Fibroblast of lung (primary cell): ENCODE measurements around the gene MYH15. TPM values are rescaled to one million over a fixed set of nuclear protein-coding genes. Genes with fewer than 3 reads are reported as not detected.

ENCODE experiments used
- DNase-seq, 2 donors: peaks; one replicate each; pipeline versions ENCODE4 v3.0.0 to v3.0.0-alpha.2; 2010; ENCODE audit warnings: low read depth in 2 of 2
- H2AFZ ChIP-seq: 2 replicates; pipeline ENCODE4 v1.5.1; 2012; ENCODE audit warnings: low read length, control low read depth, inconsistent platforms
- H3K27ac ChIP-seq: 2 replicates; pipeline ENCODE4 v1.5.1; 2011; ENCODE audit warnings: low read length, control low read depth; ENCODE audit not compliant: insufficient read depth
- H3K27me3 ChIP-seq: 2 replicates; pipeline ENCODE4 v1.5.1; 2011; ENCODE audit warnings: mild to moderate bottlenecking, low read length; ENCODE audit not compliant: control insufficient read depth, insufficient read depth
- H3K36me3 ChIP-seq: 2 replicates; pipeline ENCODE4 v1.5.1; 2011; ENCODE audit warnings: low read length; ENCODE audit not compliant: control insufficient read depth, insufficient read depth
- H3K4me1 ChIP-seq: 2 replicates; pipeline ENCODE4 v1.5.1; 2011; ENCODE audit warnings: low read length; ENCODE audit not compliant: control insufficient read depth, insufficient read depth; ENCODE audit errors: extremely low read depth
- H3K4me2 ChIP-seq: 2 replicates; pipeline ENCODE4 v1.5.1; 2011; ENCODE audit warnings: low read length, control low read depth; ENCODE audit not compliant: insufficient read depth; ENCODE audit errors: extremely low read depth
- H3K4me3 ChIP-seq, 4 experiments: fragments of 200-600 bp in 1 of 4; sonication (generic) in 1 of 4; replicated peaks in 1 of 4; 2 replicates each; pipeline ENCODE4 v1.5.1; 2011 to 2016; ENCODE audit warnings: low read length in 4 of 4, low read depth in 3 of 4, mild to moderate bottlenecking in 3 of 4, control low read depth in 2 of 4, inconsistent platforms in 1 of 4, mixed read lengths in 1 of 4; ENCODE audit not compliant: insufficient read depth in 1 of 4; ENCODE audit errors: control extremely low read depth in 1 of 4
- H3K79me2 ChIP-seq: 2 replicates; pipeline ENCODE4 v1.5.1; 2012; ENCODE audit warnings: mild to moderate bottlenecking, low read length, inconsistent platforms; ENCODE audit not compliant: control insufficient read depth, insufficient read depth
- H3K9ac ChIP-seq: 2 replicates; pipeline ENCODE4 v1.5.1; 2011; ENCODE audit warnings: mild to moderate bottlenecking, low read length, control low read depth; ENCODE audit not compliant: insufficient read depth
- H3K9me3 ChIP-seq: 2 replicates; pipeline ENCODE4 v1.5.1; 2012; ENCODE audit warnings: low read depth, low read length; ENCODE audit not compliant: control insufficient read depth, insufficient read depth
- H4K20me1 ChIP-seq: 2 replicates; pipeline ENCODE4 v1.5.1; 2011; ENCODE audit warnings: low read length; ENCODE audit not compliant: control insufficient read depth, insufficient read depth; ENCODE audit errors: extremely low read depth
- EZH2 ChIP-seq: IDR thresholded peaks from 2 replicates; pipeline ENCODE4 v1.5.1; 2012; ENCODE audit warnings: low read length, control low read depth, mild to moderate bottlenecking; ENCODE audit errors: missing control alignments
- polyA plus RNA-seq, 2 donors: library from polyadenylated mRNA; depleted of rRNA in 1 of 2; stranded (reverse) in 1 of 2; unstranded in 1 of 2; fragments of >200 nt; gene quantifications; 2 replicates each; pipeline ENCODE4 v1.2.1, GENCODE V29; 2011 to 2012; ENCODE audit warnings: missing spikeins in 1 of 2
- total RNA-seq: library from RNA; depleted of rRNA; stranded (reverse); fragments of >200 nt; gene quantifications from 2 replicates; pipeline ENCODE4 v1.2.1, GENCODE V29; 2014
- TF ChIP-seq, protein P1 (sequence below), 2 donors: IDR thresholded peaks in 1 of 2; conservative IDR thresholded peaks in 1 of 2; 1 replicate in 1 of 2; 2 replicates in 1 of 2; pipeline ENCODE4 v1.5.1; 2011 to 2012; ENCODE audit warnings: low read length in 2 of 2, control low read depth in 1 of 2, inconsistent platforms in 1 of 2, low read depth in 1 of 2, mild to moderate bottlenecking in 1 of 2

Gene MYH15
- total and polyA plus RNA-seq, 2 donors (not counting 1 experiment from before 2014, with no cell fraction given) = 0.05 to 0.17 TPM

DNA sequence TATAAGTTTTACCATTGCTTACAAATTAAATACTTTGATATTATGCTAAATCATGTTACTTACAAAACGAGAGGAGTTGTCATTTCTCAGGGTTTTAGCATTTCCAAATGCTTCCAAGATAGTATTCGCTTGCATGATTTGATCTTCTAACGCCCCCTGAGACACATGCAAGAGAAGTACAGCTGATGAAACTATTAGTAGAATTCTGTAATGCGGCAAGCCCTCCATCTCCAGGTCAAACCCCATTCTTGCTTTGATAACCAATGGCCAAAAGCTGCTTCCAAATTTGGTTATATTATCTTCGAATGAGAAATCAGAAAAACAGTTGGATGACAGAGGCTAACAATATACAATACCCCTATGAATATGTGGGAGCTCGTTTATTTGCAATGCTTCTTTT, 14.7 kb downstream of the MYH15 start:
- H3K9ac ChIP-seq = no peak overlapping the region
- peak in 1 of 2 donors; percentile 29 for DNase-seq
- H3K9me3 ChIP-seq = no peaks in the 10 kb centered on the region
- no peak overlapping the region for H3K4me2 ChIP-seq
- H3K4me3 ChIP-seq = no peak overlapping the region
- TF ChIP-seq EZH2 = no peak
- TF ChIP-seq, protein P1, sequence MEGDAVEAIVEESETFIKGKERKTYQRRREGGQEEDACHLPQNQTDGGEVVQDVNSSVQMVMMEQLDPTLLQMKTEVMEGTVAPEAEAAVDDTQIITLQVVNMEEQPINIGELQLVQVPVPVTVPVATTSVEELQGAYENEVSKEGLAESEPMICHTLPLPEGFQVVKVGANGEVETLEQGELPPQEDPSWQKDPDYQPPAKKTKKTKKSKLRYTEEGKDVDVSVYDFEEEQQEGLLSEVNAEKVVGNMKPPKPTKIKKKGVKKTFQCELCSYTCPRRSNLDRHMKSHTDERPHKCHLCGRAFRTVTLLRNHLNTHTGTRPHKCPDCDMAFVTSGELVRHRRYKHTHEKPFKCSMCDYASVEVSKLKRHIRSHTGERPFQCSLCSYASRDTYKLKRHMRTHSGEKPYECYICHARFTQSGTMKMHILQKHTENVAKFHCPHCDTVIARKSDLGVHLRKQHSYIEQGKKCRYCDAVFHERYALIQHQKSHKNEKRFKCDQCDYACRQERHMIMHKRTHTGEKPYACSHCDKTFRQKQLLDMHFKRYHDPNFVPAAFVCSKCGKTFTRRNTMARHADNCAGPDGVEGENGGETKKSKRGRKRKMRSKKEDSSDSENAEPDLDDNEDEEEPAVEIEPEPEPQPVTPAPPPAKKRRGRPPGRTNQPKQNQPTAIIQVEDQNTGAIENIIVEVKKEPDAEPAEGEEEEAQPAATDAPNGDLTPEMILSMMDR (conservative IDR thresholded peaks at IDR 0.05 in 1 of 2, IDR thresholded peaks at IDR 0.05 in 1 of 2; ENCODE audit: low read depth in 1 of 2, low read length in 2 of 2) = no peak
- no peaks in the 10 kb centered on the region for H4K20me1 ChIP-seq
- no peak overlapping the region for H3K27ac ChIP-seq
- H3K4me1 ChIP-seq = no peaks in the 10 kb centered on the region
- no peak overlapping the region for H2AFZ ChIP-seq
- no peaks in the 10 kb centered on the region for H3K36me3 ChIP-seq
- H3K27me3 ChIP-seq = no peaks in the 10 kb centered on the region
- H3K79me2 ChIP-seq = no peaks in the 10 kb centered on the region

DNA sequence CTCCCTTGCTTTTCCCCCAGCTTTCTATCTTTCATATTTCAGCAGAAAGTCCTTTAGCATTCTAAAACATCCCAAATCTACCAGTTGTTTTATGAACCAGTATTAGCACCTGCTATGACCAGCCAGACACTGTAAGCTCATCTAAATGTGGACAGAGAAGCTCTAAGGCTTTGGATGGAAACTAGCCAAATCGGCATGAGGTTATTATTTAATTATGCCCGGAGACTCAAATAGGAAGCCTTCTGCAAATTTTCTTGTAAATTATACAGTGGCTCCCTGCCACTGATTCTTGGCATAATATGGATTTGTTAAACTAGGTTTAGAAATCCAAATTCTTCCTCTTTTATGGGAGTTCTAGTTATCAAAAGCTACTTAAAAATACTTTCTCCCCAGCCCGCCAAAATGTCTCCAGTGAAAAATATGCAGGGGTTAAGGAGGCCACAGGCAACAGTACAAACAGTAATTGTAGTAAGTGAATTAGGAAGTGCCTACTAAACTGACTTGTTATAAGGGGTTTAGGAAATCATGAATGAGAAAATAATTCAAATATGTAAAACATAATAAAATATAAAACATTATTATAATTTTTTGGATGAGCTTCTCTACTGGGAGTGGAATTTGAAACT, 15.4 kb downstream of the MYH15 start:
- Histone ChIP-seq H3K4me2 (no peak overlapping the region), H3K27ac (no peak overlapping the region), H3K4me1 (no peaks in the 10 kb centered on the region), H3K4me3 (no peak overlapping the region), H3K9ac (no peak overlapping the region), H3K36me3 (no peaks in the 10 kb centered on the region), H3K79me2 (no peaks in the 10 kb centered on the region), H3K27me3 (no peaks in the 10 kb centered on the region), H4K20me1 (no peaks in the 10 kb centered on the region), H2AFZ (no peak overlapping the region), H3K9me3 (no peaks in the 10 kb centered on the region)
- DNase-seq = no peak
- TF ChIP-seq EZH2 = no peak
- TF ChIP-seq, protein P1 (conservative IDR thresholded peaks at IDR 0.05 in 1 of 2, IDR thresholded peaks at IDR 0.05 in 1 of 2; ENCODE audit: low read depth in 1 of 2, low read length in 2 of 2) = no peak

DNA sequence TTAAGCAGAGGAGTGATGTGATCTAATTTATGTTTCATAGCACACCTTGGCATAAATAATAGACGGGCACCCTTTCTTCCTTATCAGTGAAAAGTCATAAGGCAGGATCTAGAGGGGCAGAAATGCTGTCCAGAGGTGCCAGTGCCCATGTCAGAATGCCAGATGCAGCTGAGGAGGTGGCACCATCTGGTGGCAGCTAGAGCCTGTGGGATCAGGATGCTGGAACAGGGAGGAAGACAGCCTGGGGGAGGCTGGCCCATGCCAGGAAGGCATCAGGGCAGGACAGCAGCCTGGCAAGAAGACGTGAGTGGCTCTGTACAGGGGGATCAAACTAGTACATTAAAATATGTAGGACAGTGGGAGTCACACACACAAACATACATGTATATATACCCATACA, 16.5 kb downstream of the MYH15 start:
- Histone ChIP-seq H3K4me3 (no peak overlapping the region), H3K4me2 (no peak overlapping the region), H3K27ac (no peak overlapping the region), H3K27me3 (no peaks in the 10 kb centered on the region), H4K20me1 (no peaks in the 10 kb centered on the region), H2AFZ (no peak overlapping the region), H3K4me1 (no peaks in the 10 kb centered on the region), H3K79me2 (no peaks in the 10 kb centered on the region), H3K36me3 (no peaks in the 10 kb centered on the region), H3K9ac (no peak overlapping the region), H3K9me3 (no peaks in the 10 kb centered on the region)
- DNase-seq = no peak
- TF ChIP-seq, protein P1 (conservative IDR thresholded peaks at IDR 0.05 in 1 of 2, IDR thresholded peaks at IDR 0.05 in 1 of 2; ENCODE audit: low read depth in 1 of 2, low read length in 2 of 2) = peak in 1 of 2 donors; percentile 34
- no peak for TF ChIP-seq EZH2
